Measurements from ENCODE around the gene HIVEP3. TPM values are rescaled to one million over a fixed set of nuclear protein-coding genes. Genes with fewer than 3 reads are reported as not detected.

Gene HIVEP3
- polyA plus RNA-seq, 3 donors, result 3.3 to 4.0 (median 3.7) TPM

GRCh38 chr1:41813226-41813625 lies 105.5 kb downstream of the HIVEP3 start:
- DNase-seq, result no peak

GRCh38 chr1:41812453-41812852 lies 106.3 kb downstream of the HIVEP3 start:
- DNase-seq, result peak; percentile 11

GRCh38 chr1:41812051-41812450 lies 106.7 kb downstream of the HIVEP3 start:
- peak; percentile 60 for DNase-seq

- no peak for DNase-seq
Observed at GRCh38 chr1:41811051-41811795, 107.5 kb downstream of the HIVEP3 start.

- peak; percentile 65 for DNase-seq
Observed at GRCh38 chr1:41810446-41810845, 108.3 kb downstream of the HIVEP3 start.

GRCh38 chr1:41809692-41810091 lies 109.0 kb downstream of the HIVEP3 start:
- no peak for DNase-seq

GRCh38 chr1:41807390-41807789 lies 111.3 kb downstream of the HIVEP3 start:
- no peak for DNase-seq

GRCh38 chr1:41806472-41807155 lies 112.1 kb downstream of the HIVEP3 start:
- no peak for DNase-seq

GRCh38 chr1:41805771-41806471 lies 112.8 kb downstream of the HIVEP3 start:
- DNase-seq, result no peak

- DNase-seq, result no peak
Observed at GRCh38 chr1:41804176-41804575, 114.5 kb downstream of the HIVEP3 start.

GRCh38 chr1:41803656-41804055 lies 115.1 kb downstream of the HIVEP3 start:
- no peak for DNase-seq

- DNase-seq, result no peak
Observed at GRCh38 chr1:41802532-41803501, 115.9 kb downstream of the HIVEP3 start.

- no peak for DNase-seq
Observed at GRCh38 chr1:41800311-41800829, 118.4 kb downstream of the HIVEP3 start.

GRCh38 chr1:41799723-41800122 lies 119.0 kb downstream of the HIVEP3 start:
- no peak for DNase-seq

GRCh38 chr1:41799205-41799604 lies 119.5 kb downstream of the HIVEP3 start:
- no peak for DNase-seq

- no peak for DNase-seq
Observed at GRCh38 chr1:41795205-41795762, 123.4 kb downstream of the HIVEP3 start.

- no peak for DNase-seq
Observed at GRCh38 chr1:41794031-41794430, 124.7 kb downstream of the HIVEP3 start.

- no peak for DNase-seq
Observed at GRCh38 chr1:41792485-41792770, 126.3 kb downstream of the HIVEP3 start.

- DNase-seq, result no peak
Observed at GRCh38 chr1:41791667-41792484, 126.8 kb downstream of the HIVEP3 start.

- DNase-seq, result no peak
Observed at GRCh38 chr1:41790351-41790750, 128.4 kb downstream of the HIVEP3 start.

Data from renal pelvis (tissue), 4 donors.